GM12891 (cell line): Measurements from ENCODE around the gene C16orf89.

Experiments used
- PAX5 ChIP-seq: IDR thresholded peaks from 2 replicates; pipeline ENCODE4 v1.6.1; 2011; ENCODE audit warnings: low read length, moderate library complexity, mild to moderate bottlenecking; ENCODE audit not compliant: insufficient read depth, severe bottlenecking
- POLR2A ChIP-seq: IDR thresholded peaks from 2 replicates; pipeline ENCODE4 v1.6.1; 2011; ENCODE audit warnings: low read depth, low read length, control low read depth
- POLR2AphosphoS5 ChIP-seq: IDR thresholded peaks from 2 replicates; pipeline ENCODE4 v1.6.1; 2011; ENCODE audit warnings: low read depth, low read length, control low read depth
- SPI1 ChIP-seq: IDR thresholded peaks from 2 replicates; pipeline ENCODE4 v1.6.1; 2011; ENCODE audit warnings: low read depth, low read length, control low read depth
- TAF1 ChIP-seq: IDR thresholded peaks from 2 replicates; pipeline ENCODE4 v1.6.1; 2011; ENCODE audit warnings: low read depth, low read length, control low read depth

GRCh38 chr16:5071341-5071680 lies 5.6 kb upstream of the C16orf89 start:
- TF ChIP-seq POLR2A (no peak), POLR2AphosphoS5 (no peak), TAF1 (no peak), SPI1 (no peak), PAX5 (no peak)
